ENCODE results near the gene PLBD2. TPM values are rescaled to one million over a fixed set of nuclear protein-coding genes. Genes with fewer than 3 reads are reported as not detected.

Gene PLBD2
- total RNA-seq, 1 experiment from 2014 or later: 30.7 TPM

DNA sequence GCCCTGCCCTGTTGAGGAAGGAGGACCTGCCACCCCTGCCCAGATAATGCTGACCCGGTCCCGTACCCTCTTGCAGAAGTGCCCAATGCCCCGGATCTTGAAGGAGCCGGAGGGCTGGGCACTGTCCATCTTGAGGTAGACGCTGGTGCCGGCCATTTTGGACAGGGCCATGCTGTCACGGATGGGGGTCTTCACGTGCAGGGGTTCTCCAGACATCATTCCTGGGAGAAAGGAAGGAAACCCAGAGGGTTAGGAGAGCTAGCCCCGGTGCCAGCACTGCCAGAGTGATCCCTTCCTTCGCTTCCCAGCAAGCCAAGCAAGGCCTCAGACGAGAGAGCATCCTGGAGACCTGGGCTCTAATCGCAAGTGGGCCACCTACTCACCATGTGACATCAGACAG lies 41.1 kb downstream of the PLBD2 start:
- Histone ChIP-seq H3K9me3 (ENCODE audit: insufficient read depth, low read depth) (no peaks in the 10 kb centered on the region), H3K79me2 (ENCODE audit: low read depth) (no peaks in the 10 kb centered on the region), H3K4me3 (no peak overlapping the region), H3K36me3 (ENCODE audit: low read depth) (no peaks in the 10 kb centered on the region), H3K27ac (no peak overlapping the region), H3K4me1 (replicated peaks; ENCODE audit: insufficient read depth) (no peaks in the 10 kb centered on the region), H3K27me3 (ENCODE audit: insufficient read depth, low read depth) (no peaks in the 10 kb centered on the region), H2AFZ (no peak overlapping the region), H3K9me2 (ENCODE audit: insufficient read depth) (no peaks in the 10 kb centered on the region), H4K20me1 (ENCODE audit: insufficient read depth) (no peaks in the 10 kb centered on the region), H3F3A (ENCODE audit: insufficient read depth, low read depth) (peaks cover 3% of the 10 kb centered on the region; the same call in 1 of the 2 replicates), H3K4me2 (no peak overlapping the region)
- TF ChIP-seq EZH2 (IDR thresholded peaks at IDR 0.05; ENCODE audit: low read depth): no peak
- TF ChIP-seq, protein P1, sequence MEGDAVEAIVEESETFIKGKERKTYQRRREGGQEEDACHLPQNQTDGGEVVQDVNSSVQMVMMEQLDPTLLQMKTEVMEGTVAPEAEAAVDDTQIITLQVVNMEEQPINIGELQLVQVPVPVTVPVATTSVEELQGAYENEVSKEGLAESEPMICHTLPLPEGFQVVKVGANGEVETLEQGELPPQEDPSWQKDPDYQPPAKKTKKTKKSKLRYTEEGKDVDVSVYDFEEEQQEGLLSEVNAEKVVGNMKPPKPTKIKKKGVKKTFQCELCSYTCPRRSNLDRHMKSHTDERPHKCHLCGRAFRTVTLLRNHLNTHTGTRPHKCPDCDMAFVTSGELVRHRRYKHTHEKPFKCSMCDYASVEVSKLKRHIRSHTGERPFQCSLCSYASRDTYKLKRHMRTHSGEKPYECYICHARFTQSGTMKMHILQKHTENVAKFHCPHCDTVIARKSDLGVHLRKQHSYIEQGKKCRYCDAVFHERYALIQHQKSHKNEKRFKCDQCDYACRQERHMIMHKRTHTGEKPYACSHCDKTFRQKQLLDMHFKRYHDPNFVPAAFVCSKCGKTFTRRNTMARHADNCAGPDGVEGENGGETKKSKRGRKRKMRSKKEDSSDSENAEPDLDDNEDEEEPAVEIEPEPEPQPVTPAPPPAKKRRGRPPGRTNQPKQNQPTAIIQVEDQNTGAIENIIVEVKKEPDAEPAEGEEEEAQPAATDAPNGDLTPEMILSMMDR (conservative IDR thresholded peaks at IDR 0.05): no peak
- DNase-seq: no peak
- ChIA-PET POLR2A (ENCODE audit: unreplicated experiment) (no interaction called here), CTCF (no interaction called here)
- intact Hi-C loops (cut with micrococcal nuclease; ENCODE audit: unreplicated experiment): no loop called here
- BruUV-seq (replicated peaks): no TSS peak

DNA sequence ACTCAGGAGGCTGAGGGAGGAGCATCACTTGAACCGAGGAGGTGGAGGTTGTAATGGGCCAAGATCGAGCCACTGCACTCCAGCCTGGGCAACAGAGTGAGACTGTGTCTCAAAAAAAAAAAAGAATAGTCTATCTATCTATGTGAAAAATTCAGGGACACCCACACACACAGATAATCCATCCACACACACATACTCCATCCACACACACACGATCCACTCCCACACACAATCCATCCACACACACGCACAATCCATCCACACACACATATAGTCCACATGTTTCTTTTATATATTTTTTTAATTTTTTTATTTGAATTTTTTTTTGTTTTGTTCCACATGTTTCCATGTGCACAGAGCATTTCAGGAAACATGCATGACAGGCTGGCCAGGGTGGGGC lies 42.0 kb downstream of the PLBD2 start:
- H3K79me2 ChIP-seq (ENCODE audit: low read depth): no peaks in the 10 kb centered on the region
- no peaks in the 10 kb centered on the region for H4K20me1 ChIP-seq (ENCODE audit: insufficient read depth)
- BruUV-seq (replicated peaks): no TSS peak
- no peaks in the 10 kb centered on the region for H3K36me3 ChIP-seq (ENCODE audit: low read depth)
- no peak overlapping the region for H2AFZ ChIP-seq
- H3K4me3 ChIP-seq: no peak overlapping the region
- no peaks in the 10 kb centered on the region for H3K9me3 ChIP-seq (ENCODE audit: insufficient read depth, low read depth)
- intact Hi-C loops (cut with micrococcal nuclease; ENCODE audit: unreplicated experiment): no loop called here
- no peak for DNase-seq
- no peaks in the 10 kb centered on the region for H3K27me3 ChIP-seq (ENCODE audit: insufficient read depth, low read depth)
- no peak overlapping the region for H3K4me2 ChIP-seq
- H3F3A ChIP-seq (ENCODE audit: insufficient read depth, low read depth): peaks cover 7% of the 10 kb centered on the region; the same call in 1 of the 2 replicates
- no peak overlapping the region for H3K27ac ChIP-seq
- TF ChIP-seq, protein P1 (conservative IDR thresholded peaks at IDR 0.05): no peak
- no peak for TF ChIP-seq EZH2 (IDR thresholded peaks at IDR 0.05; ENCODE audit: low read depth)
- ChIA-PET POLR2A (ENCODE audit: unreplicated experiment) (no interaction called here), CTCF (no interaction called here)
- no peaks in the 10 kb centered on the region for H3K4me1 ChIP-seq (replicated peaks; ENCODE audit: insufficient read depth)
- no peaks in the 10 kb centered on the region for H3K9me2 ChIP-seq (ENCODE audit: insufficient read depth)

DNA sequence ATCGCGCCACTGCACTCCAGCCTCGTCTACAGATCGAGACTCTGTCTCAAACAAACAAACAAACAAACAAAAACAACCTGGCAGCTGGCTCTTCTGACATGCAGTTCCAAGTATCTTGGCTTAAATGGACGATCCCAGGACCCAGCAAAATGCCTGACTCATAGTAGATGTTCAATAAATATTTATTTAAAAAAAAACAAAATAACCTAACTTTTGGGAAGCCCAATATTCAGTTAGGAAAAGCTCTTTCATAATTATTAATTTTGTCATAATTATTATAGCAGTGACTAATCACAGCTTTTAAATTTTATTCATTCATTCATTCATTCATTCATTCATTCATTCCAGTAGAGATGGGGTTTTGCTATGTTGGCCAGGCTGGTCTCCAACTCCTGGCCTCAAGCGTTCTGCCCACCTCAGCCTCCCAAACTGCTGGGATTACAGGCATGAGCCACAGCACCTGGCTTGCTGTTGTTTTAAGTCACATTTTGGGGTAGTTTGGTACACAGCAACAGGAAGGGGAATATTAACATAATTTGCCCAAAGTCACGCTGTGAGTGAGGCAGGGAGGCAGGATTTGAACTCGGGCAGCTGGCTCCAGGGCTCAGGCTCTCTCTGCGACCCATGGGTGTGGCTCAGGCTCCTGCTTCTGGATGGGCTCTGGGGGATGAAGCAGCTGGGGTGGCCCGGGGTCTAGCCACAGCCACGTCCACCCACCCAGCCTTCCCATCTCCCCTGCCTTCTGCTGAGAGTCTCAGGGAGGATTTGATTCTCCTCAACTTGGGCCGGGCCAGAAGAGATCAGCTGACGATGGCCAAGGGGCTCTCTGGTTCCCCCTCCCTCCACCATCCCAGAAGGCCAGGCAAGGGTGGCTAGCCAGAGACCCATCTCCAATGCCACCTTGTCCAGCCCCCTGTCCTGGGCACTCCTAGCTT lies 42.9 kb downstream of the PLBD2 start:
- Histone ChIP-seq H3K79me2 (ENCODE audit: low read depth) (no peaks in the 10 kb centered on the region), H3K36me3 (ENCODE audit: low read depth) (no peaks in the 10 kb centered on the region), H3K27ac (no peak overlapping the region), H3K9me3 (ENCODE audit: insufficient read depth, low read depth) (no peaks in the 10 kb centered on the region), H3F3A (ENCODE audit: insufficient read depth, low read depth) (peaks cover 7% of the 10 kb centered on the region; the same call in 1 of the 2 replicates), H3K4me3 (no peak overlapping the region), H3K4me1 (replicated peaks; ENCODE audit: insufficient read depth) (no peaks in the 10 kb centered on the region), H2AFZ (no peak overlapping the region), H4K20me1 (ENCODE audit: insufficient read depth) (no peaks in the 10 kb centered on the region), H3K4me2 (no peak overlapping the region), H3K27me3 (ENCODE audit: insufficient read depth, low read depth) (no peaks in the 10 kb centered on the region), H3K9me2 (ENCODE audit: insufficient read depth) (no peaks in the 10 kb centered on the region)
- BruUV-seq (replicated peaks): no TSS peak
- no peak for TF ChIP-seq EZH2 (IDR thresholded peaks at IDR 0.05; ENCODE audit: low read depth)
- TF ChIP-seq, protein P1 (conservative IDR thresholded peaks at IDR 0.05): no peak
- intact Hi-C loops (cut with micrococcal nuclease; ENCODE audit: unreplicated experiment): no loop called here
- ChIA-PET CTCF (no interaction called here), POLR2A (ENCODE audit: unreplicated experiment) (no interaction called here)
- no peak for DNase-seq

Data from PC-9 (cell line).